Body of pancreas (tissue), 4 donors: ENCODE results near the gene GPR143.

Experiments
- POLR2A ChIP-seq, 3 donors: fragments of 450-650 bp; IDR thresholded peaks; one replicate each; pipeline ENCODE4 v1.6.1; 2016; ENCODE audit warnings: antibody characterized with exemption in 3 of 3, mild to moderate bottlenecking in 2 of 3
- TF ChIP-seq, protein P1 (sequence below), 7 experiments: fragments of 450-650 bp in 4 of 7; fragments of 200-600 bp in 3 of 7; sonication (generic) in 3 of 7; IDR thresholded peaks; one replicate each; pipeline ENCODE4 v1.5.1; 2016 to 2019; ENCODE audit warnings: antibody characterized with exemption in 7 of 7

- TF ChIP-seq, protein P1, sequence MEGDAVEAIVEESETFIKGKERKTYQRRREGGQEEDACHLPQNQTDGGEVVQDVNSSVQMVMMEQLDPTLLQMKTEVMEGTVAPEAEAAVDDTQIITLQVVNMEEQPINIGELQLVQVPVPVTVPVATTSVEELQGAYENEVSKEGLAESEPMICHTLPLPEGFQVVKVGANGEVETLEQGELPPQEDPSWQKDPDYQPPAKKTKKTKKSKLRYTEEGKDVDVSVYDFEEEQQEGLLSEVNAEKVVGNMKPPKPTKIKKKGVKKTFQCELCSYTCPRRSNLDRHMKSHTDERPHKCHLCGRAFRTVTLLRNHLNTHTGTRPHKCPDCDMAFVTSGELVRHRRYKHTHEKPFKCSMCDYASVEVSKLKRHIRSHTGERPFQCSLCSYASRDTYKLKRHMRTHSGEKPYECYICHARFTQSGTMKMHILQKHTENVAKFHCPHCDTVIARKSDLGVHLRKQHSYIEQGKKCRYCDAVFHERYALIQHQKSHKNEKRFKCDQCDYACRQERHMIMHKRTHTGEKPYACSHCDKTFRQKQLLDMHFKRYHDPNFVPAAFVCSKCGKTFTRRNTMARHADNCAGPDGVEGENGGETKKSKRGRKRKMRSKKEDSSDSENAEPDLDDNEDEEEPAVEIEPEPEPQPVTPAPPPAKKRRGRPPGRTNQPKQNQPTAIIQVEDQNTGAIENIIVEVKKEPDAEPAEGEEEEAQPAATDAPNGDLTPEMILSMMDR (IDR thresholded peaks at IDR 0.05), result no peak
- no peak for TF ChIP-seq POLR2A (IDR thresholded peaks at IDR 0.05)
These were observed 82.8 kb downstream of the GPR143 start for GRCh38 chrX:9682861-9683260.
